GM19438 (cell line): Measurements from ENCODE around the gene GPRC5B.

Experiments
- ATAC-seq: cut with Tn5 transposase; IDR thresholded peaks from one replicate; pipeline ENCODE4 v1.9.1; 2021; ENCODE audit warnings: low read depth; ENCODE audit not compliant: unreplicated experiment

The GPRC5B gene

GRCh38 chr16:19822533-19822932 is 62.1 kb downstream of the GPRC5B start:
- ATAC-seq, result no peak

GRCh38 chr16:19817875-19818274 is 66.8 kb downstream of the GPRC5B start:
- no peak for ATAC-seq

GRCh38 chr16:19817122-19817521 is 67.5 kb downstream of the GPRC5B start:
- no peak for ATAC-seq

- ATAC-seq, result no peak
These were observed 69.2 kb downstream of the GPRC5B start for GRCh38 chr16:19815418-19815817.

- ATAC-seq, result no peak
These were observed 71.7 kb downstream of the GPRC5B start for GRCh38 chr16:19812986-19813385.

- ATAC-seq, result no peak
These were observed 73.6 kb downstream of the GPRC5B start for GRCh38 chr16:19810817-19811731.

GRCh38 chr16:19809693-19810092 is 75.0 kb downstream of the GPRC5B start:
- no peak for ATAC-seq

GRCh38 chr16:19809121-19809635 is 75.5 kb downstream of the GPRC5B start:
- ATAC-seq, result no peak

- no peak for ATAC-seq
These were observed 76.5 kb downstream of the GPRC5B start for GRCh38 chr16:19808061-19808641.
